Effector CD8-positive, alpha-beta T cell (primary cell): ENCODE measurements around the gene RPL10A.

Experiments used
- DNase-seq: peaks from one replicate; lab custom pipeline; 2025; lab: John Stamatoyannopoulos, UW

RPL10A gene

GRCh38 chr6:35448191-35448590 lies 20.0 kb upstream of the RPL10A start:
- DNase-seq = no peak

GRCh38 chr6:35449287-35449881 lies 18.8 kb upstream of the RPL10A start:
- no peak for DNase-seq

DNA sequence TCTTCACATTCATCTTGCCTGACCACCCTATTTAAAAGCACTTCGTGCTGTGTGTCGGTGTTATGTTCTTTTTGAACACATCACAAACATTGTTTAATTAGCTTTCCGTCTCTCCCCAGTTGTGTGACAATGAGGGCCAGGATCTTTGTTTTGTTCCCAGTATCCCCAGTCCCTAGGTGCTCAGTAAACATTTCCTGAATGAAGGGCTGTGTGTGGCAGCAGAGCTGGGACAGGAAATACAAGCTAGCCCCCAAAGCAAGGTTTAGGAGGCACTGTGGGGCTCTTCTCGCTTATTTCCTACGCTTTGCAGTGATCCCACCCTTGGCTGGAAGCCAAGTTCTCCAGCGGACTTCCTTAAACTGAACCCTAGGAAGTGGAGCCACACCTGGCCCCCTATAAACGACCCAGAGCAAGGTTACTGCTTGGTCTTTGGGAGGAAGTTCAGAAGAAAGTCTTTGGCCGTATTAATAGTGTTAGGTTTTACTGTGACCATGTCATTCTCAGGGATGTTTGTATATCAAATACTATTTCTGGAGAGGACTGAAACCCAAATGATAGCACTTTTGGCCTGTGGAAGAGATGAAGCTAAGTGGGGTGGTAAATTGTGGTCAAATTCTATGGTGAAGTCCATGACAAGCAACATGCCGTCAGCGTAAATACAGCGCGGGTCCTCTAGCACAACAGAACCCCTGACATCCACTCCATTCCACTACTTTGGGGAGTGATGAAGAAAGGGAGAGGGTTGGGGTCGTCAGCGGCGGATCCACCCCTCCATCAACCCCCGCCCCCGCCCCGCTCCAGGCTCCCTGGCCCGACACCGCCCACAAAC lies 16.6 kb upstream of the RPL10A start:
- DNase-seq = no peak

DNA sequence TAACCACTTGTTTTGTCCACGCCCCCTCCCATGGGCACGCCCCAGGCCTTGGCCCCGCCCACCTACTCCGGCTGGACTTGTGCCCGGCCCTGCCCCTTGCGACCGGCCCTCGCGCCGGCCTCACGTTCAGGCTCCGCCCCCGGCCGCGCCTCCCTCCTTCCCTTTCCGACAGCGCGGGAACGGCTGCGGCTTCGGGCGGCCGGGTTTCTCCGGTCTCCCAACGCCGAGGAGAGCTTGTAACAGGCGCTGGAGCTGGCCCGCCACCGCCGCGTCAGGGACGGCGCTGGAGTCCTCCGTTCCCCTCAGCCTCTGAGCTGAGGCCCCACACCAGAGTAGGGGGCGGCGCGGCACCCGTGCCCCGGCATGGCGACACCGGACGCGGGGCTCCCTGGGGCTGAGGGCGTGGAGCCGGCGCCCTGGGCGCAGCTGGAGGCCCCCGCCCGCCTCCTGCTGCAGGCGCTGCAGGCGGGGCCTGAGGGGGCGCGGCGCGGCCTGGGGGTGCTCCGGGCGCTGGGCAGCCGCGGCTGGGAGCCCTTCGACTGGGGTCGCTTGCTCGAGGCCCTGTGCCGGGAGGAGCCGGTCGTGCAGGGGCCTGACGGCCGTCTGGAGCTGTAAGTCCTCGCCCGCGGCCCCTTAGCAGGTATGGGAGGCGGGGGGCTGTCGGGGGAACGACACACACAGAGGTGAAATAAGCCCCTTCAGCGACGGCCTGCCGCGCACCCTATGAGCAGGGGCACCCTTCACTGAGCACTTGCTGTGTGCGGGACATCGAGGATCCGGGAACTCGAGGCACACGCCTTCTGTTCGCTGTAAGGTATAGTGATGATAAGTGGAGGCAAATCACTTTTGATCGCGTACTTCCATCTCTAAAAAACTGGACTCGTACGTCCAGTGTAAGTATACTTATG lies 15.8 kb upstream of the RPL10A start, which contains the start of gene FANCE:
Gene FANCE, plus strand, starts transcription at position 156 of the 908 bp plus-strand sequence. Its CDS starts 208 bp downstream, at position 364.
- DNase-seq = peak; percentile 86

DNA sequence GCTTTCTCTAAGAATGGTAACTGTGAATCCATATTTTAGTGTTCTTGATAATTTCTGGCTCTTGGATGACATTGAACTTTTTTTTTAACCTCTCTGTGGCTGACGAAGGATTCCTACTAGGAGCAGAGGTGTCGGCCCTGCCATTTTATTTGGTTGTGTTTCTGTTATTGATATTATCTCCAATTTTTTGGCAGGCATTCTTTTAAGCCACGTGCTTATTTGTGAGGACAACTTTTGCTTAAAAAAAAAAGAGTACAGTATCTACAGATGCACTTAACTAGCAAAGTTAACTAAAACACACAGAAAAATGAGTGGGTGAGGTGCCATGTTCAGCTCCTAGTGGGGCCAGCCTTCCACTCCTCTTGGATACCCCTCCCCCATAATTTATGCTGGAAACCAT lies 15.0 kb upstream of the RPL10A start:
- DNase-seq = no peak

DNA sequence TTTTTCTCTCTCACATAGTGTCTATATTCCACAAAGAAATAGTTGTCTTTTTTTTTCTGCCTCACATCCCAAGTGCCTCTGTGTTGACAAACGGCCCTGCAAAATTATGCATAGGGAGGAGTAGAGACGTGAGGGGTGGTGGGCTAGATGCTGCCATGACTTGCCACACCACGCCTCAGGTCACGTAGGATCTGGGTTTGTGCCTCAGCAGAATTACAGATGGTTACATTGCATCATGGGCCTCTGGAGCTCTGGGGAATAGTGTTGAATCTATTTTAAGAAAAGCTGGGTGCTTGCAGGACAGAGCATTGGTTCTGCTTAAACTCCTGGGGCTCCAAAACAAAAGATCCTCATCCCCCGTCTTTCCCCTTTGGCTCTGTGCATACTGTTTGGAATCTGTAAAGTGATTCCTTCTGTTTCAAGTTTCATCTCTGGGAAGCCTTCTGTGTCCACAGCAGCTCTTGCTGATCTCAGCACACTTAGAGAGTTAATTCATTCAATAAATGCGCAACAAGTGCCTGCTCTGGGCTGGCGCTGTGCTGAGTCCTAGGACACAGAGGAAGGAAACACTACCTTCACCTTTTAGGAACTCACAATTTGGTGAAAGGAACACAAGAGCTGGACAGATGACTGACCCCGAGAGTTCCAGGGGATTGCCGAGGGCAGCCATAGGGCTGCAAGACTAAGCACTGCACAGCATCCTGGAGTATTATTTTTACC lies 13.7 kb upstream of the RPL10A start:
- no peak for DNase-seq

- DNase-seq = no peak
Measured at GRCh38 chr6:35457907-35458306, 10.3 kb upstream of the RPL10A start.

GRCh38 chr6:35461270-35461669 lies 6.9 kb upstream of the RPL10A start:
- DNase-seq = no peak

- no peak for DNase-seq
Measured at GRCh38 chr6:35463292-35463691, 4.9 kb upstream of the RPL10A start.

DNA sequence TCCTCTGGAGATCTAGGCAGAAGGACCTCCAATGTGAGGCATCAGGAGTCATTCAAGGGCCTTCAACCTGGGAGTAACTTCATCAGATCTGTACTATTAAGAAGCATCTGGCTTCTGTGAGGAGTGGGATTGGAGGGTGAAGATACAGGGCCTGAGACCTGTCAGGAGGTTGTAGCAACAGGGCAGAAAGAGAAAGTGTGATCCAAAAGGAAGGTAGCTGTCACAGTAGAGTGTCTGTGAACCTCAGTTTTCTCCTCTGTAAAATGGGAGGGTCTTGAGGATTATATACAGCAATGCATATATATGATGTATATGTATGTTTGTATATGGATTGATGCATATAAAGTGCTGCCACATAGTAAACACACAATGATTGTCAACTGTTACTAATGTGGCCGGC lies 2.6 kb upstream of the RPL10A start:
- no peak for DNase-seq

DNA sequence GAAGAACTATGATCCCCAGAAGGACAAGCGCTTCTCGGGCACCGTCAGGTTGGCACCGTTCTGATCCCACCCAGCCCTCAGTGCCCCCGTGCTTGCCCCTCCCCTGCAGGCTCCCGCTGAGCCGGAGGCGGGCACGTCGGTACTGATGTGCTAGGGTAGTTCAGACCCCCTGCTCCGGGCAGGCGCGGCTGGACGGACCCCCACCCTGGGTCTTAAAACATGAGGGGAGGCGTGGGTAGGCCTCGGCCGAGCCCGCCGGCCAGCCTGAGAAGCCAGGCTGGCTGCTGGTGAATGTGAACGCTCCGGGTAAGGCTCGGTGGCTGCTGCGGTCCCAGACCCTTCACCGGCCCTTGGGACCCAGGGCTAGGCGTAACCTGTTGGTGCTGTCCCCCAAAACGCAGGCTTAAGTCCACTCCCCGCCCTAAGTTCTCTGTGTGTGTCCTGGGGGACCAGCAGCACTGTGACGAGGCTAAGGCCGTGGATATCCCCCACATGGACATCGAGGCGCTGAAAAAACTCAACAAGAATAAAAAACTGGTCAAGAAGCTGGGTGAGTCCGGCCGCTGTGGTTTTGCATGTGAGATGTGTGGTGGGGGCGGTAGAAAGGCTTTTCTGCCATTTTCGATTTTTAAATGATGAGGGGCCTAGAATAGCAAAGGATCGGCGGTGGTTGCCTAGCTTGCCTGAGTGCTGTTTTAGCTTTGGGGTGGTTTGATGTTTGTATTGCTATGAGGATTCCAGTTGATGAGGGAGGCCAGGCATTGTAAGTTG lies 964 bp downstream of the RPL10A start:
- DNase-seq = no peak

GRCh38 chr6:35469751-35470662 lies 1.8 kb downstream of the RPL10A start:
- no peak for DNase-seq

GRCh38 chr6:35470663-35471120 lies 2.5 kb downstream of the RPL10A start:
- no peak for DNase-seq

DNA sequence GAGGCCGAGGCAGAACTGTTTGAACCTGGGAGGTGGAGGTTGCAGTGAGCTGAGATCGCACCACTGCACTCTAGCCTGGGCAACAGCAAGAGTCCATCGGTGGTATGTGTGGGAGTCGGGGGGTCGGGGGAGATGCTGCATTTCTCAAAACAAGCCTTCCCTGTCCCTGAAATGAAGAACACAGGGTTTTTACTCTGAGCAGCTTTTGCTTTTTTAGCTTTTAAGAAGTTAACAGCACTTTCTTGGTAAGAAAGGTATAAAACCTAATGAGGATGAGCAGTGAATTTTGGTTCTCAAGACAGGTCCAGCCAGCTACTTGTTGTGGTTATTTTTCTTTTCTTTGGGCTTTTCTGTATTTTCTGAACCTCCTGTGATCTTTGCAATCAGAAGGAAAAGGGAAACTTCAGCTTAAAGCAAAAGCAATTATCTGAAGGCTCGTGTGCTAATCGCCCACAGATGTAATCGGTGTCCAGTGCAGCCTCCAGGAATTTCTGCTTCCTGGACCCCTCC lies 3.7 kb downstream of the RPL10A start:
- no peak for DNase-seq

DNA sequence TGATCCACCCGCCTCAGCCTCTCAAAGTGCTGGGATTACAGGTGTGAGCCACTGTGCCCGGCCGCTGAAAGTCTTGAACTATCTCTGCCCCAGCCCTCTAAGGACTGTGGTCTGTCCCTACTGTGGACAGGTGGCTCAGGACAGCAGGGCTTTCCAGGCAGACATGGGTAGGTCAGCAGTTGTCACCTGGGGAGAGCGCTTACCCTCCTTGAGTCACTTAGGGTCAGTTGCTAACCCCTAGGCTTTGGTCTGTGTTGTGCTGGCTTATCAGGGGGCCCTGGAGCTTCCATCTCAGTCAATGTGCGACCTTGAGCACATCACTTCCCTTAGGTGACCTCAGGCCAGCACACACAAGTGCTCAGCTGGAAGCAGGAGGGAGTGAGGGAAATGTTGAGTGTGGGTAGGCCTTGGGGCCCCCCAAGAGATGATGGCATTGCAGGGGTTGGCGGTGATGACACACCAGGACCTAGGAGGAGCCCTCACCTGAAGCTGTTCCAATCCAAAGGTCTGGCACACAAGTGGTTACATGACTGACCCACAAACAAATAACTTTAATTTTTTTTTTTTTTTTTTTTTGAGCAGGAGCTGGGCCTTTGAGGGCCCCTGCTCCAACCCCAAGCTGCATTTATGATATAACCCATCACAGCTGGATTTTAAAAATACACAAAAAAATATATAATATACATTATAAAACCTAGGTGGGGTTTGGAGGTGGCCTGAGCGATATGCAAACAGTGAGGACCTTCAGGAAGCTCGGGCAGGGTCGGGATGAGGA lies 5.1 kb downstream of the RPL10A start:
- DNase-seq = no peak

- DNase-seq = no peak
Measured at GRCh38 chr6:35473850-35474130, 5.6 kb downstream of the RPL10A start.

DNA sequence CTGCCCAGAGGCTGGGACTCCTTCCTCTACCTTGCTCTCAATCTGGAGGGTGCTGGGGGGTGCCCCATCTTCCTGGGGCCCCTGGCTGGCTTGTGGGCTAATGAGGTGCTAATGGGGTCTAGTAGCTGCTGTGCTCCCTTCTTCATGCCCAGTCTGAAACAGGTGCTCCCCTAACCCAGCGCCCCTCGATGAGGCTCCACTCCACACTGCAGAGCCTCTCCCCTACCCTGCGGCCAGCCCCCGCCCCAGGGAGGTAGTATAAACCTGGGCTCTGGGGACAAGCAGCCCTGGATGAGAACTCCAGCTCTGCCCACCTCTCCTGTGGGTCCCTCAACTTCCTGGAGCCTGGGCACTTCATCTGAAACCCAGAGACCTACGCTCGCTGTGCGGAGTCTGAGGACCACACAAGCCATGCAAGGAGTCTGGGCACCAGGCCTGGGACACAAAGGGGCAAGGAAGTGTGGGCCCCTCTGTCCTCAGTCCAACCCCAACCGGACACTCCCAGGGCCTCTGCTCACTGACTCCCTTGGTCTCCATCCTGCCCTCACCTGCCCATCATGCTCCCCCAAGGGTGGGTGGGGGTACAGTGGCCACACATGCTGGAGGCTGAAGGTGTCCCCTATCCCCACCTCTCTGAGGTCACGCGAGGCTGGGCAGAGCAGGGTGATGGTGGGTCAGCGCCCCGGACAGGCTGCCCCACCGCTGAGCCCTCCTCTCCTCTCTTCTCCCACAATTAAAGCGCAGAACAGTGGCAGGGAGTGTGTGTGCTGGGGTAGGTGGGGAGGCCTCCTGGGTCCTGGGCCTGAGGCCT lies 6.1 kb downstream of the RPL10A start:
- DNase-seq = no peak

DNA sequence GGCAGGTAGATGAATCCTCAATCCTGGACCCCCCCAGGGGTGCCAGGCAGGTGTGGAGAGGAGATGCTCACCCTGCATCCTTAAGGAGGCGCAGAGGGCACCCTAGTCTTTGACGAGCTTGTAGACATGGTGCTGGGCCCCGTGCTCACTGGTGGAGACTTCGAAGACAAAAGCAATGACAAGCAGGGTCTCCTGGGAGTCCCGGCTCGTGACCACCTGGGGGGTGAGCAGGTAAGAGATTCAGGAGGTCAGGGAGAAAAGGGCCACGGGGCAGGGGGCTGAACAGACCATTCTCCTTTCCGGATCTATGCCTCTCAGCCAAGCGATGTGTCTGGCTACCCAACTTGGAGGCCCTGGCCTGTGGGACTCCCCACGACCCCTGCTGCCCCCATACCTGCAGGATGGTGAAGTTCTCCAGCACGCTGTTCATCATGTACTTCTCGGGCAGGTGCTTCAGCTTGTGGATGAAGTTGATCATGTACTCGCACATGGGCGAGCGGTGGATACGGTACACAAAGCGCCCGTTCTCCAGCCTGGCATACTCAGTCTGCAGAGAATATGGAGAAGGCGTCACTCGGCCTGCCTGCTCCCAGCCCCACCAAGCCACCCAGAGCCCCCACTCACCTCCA lies 6.9 kb downstream of the RPL10A start:
- no peak for DNase-seq
